Loucy (cell line): Measurements from ENCODE around the gene ZNF283.

Experiments used
- CTCF ChIP-seq: fragments of 200-600 bp; sonication (generic); conservative IDR thresholded peaks from 2 replicates; pipeline ENCODE4 v1.5.1; 2014; ENCODE audit warnings: mild to moderate bottlenecking, antibody characterized with exemption, low read length
- EZH2phosphoT487 ChIP-seq: fragments of 200-600 bp; IDR thresholded peaks from 2 replicates; pipeline ENCODE4 v1.6.1; 2018; ENCODE audit warnings: antibody characterized with exemption, mild to moderate bottlenecking, moderate library complexity, borderline replicate concordance

GRCh38 chr19:43782311-43782660 lies 44.8 kb upstream of the ZNF283 start:
- TF ChIP-seq CTCF (no peak), EZH2phosphoT487 (no peak)
